Measurements from ENCODE around the gene TBC1D12.
"Not testable (repeated sequence)": the region's sequence is repeated elsewhere in the genome, so short reads cannot be mapped to it uniquely, and the experiment has no call there.

TBC1D12 gene

GRCh38 chr10:94402204-94402842 lies at the start of gene TBC1D12:
TBC1D12 (plus strand) TSS chr10:94402541; CDS start chr10:94402614, 73 bp downstream.
- DNase-seq (ENCODE audit: low read depth): peak; percentile 95

GRCh38 chr10:94353336-94353735 lies 49.0 kb upstream of the TBC1D12 start:
- no peak for DNase-seq (ENCODE audit: low read depth)

GRCh38 chr10:94355841-94356240 lies 46.5 kb upstream of the TBC1D12 start:
- no peak for DNase-seq (ENCODE audit: low read depth)

GRCh38 chr10:94357193-94357592 lies 45.1 kb upstream of the TBC1D12 start:
- DNase-seq (ENCODE audit: low read depth): no peak

GRCh38 chr10:94358480-94358879 lies 43.9 kb upstream of the TBC1D12 start:
- DNase-seq (ENCODE audit: low read depth): peak; percentile 68

GRCh38 chr10:94361171-94361794 lies 41.1 kb upstream of the TBC1D12 start:
- no peak for DNase-seq (ENCODE audit: low read depth)

GRCh38 chr10:94362360-94363250 lies 39.7 kb upstream of the TBC1D12 start, which contains the start of gene NOC3L:
NOC3L (minus strand) TSS chr10:94362939; CDS start chr10:94362838, 101 bp downstream.
- DNase-seq (ENCODE audit: low read depth): peak; percentile 91

GRCh38 chr10:94363251-94363565 lies 39.1 kb upstream of the TBC1D12 start:
- DNase-seq (ENCODE audit: low read depth): no peak

- no peak for DNase-seq (ENCODE audit: low read depth)
Measured at GRCh38 chr10:94364482-94364881, 37.9 kb upstream of the TBC1D12 start.

- no peak for DNase-seq (ENCODE audit: low read depth)
Measured at GRCh38 chr10:94366382-94366781, 36.0 kb upstream of the TBC1D12 start.

- DNase-seq (ENCODE audit: low read depth): no peak
Measured at GRCh38 chr10:94370501-94370900, 31.8 kb upstream of the TBC1D12 start.

GRCh38 chr10:94375374-94375773 lies 27.0 kb upstream of the TBC1D12 start:
- no peak for DNase-seq (ENCODE audit: low read depth)

- no peak for DNase-seq (ENCODE audit: low read depth)
Measured at GRCh38 chr10:94376865-94377264, 25.5 kb upstream of the TBC1D12 start.

GRCh38 chr10:94383530-94383929 lies 18.8 kb upstream of the TBC1D12 start:
- DNase-seq (ENCODE audit: low read depth): no peak

GRCh38 chr10:94385733-94386132 lies 16.6 kb upstream of the TBC1D12 start:
- DNase-seq (ENCODE audit: low read depth): not testable (repeated sequence)

- DNase-seq (ENCODE audit: low read depth): not testable (repeated sequence)
Measured at GRCh38 chr10:94392117-94392516, 10.2 kb upstream of the TBC1D12 start.

GRCh38 chr10:94397549-94398370 lies 4.6 kb upstream of the TBC1D12 start:
- DNase-seq (ENCODE audit: low read depth): no peak

GRCh38 chr10:94398762-94399161 lies 3.6 kb upstream of the TBC1D12 start:
- no peak for DNase-seq (ENCODE audit: low read depth)

- DNase-seq (ENCODE audit: low read depth): no peak
Measured at GRCh38 chr10:94402843-94403379, 570 bp downstream of the TBC1D12 start.

GRCh38 chr10:94403380-94404213 lies 1.3 kb downstream of the TBC1D12 start:
- DNase-seq (ENCODE audit: low read depth): peak; percentile 44

GRCh38 chr10:94405406-94405805 lies 3.1 kb downstream of the TBC1D12 start:
- DNase-seq (ENCODE audit: low read depth): no peak
